ENCODE measurements around the gene BEND3.

Gene BEND3

DNA sequence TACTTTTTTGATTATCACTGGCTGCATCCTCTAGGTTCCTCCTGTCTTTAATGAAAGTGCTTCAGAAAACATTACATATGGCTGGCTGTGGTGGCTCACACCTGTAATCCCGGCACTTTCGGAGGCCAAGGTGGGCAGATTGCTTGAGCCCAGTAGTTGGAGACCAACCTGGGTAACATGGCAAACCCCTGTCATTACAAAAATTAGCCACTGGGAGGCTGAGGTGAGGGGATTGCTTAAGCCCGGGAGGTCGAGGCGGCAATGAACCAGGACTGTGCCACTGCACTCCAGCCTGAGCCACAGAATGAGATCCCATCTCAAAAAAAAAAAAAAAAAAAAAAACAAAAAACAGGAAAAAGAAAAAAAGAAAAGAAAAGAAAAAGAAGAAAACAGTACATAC, 35.3 kb downstream of the BEND3 start:
- no peak for DNase-seq

DNA sequence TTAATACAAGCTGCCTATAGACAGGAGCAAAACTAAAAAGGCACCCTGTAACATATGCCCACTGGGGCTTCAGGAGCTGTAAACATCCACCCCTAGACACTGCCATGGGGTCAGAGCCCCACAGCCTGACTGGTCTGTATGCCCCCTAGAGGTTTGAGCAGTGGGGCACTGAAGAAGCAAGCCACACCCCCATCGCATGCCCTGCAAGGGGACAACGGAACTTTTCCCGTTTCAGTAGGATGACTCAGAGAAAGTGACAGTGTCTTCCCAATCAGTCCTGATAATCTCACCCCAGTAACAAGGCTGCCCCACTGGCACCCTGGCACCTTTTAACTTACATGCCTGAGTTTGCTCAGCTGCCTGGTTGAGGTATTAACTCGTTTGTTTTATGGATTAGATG, 35.9 kb downstream of the BEND3 start:
- no peak for DNase-seq

DNA sequence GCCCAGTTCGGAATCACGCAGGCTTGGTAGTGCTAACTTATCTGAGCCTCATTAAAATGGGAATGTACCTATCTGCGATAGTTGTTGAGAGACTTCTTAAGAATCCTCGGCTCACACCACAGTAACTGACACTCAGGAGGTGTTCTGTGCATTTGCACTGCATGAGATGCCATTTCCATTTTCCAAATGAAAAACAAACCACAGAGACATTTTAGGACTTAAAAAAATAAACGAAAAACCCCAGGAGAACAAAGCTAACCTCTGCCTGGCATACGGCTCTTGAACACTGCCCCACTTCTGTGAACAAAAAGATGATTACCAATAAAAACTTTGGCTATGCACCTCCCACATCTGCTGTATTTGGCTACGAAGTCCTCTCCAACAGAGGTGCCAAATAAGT, 37.6 kb downstream of the BEND3 start:
- no peak for DNase-seq

DNA sequence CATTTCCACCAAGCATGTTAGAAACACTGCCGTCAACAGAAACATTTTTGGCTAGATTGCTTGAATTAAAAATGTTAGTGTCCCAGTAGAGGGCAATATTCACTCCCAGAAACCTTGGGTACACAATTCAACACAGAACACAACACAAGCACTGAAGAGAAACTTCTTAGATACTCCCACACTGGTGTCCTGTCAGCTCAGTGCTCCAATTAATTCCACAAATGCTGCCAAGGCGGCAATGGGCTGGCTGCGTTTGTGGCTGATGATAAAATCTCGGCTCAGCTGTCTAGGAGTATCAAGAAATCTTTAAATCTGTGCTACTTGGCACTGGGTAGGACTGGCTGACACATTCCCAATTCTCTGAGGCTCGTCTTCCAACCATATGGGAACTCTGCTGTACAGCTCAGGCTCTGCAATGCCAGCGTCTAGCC, 39.3 kb downstream of the BEND3 start:
- DNase-seq: no peak

DNA sequence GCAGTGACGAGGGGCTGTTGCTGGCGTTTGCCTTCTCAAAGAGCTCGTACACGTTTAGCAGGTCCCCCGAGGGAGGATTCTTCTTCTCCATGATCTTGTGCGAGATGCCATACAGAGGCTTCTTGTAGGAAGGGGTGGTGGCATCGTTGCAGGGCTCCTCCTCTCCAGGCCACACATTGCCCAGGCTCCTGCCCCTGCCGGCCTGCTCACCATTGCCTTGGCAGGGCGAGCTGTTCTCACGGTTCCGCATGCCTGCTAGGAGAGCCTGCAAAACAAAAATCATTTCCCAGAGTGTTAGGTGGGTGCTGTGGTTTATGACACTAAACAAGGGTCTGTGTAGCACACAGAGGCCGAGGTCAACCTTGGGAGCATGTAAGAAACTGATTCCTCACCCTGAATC, 44.6 kb downstream of the BEND3 start:
- no peak for DNase-seq

DNA sequence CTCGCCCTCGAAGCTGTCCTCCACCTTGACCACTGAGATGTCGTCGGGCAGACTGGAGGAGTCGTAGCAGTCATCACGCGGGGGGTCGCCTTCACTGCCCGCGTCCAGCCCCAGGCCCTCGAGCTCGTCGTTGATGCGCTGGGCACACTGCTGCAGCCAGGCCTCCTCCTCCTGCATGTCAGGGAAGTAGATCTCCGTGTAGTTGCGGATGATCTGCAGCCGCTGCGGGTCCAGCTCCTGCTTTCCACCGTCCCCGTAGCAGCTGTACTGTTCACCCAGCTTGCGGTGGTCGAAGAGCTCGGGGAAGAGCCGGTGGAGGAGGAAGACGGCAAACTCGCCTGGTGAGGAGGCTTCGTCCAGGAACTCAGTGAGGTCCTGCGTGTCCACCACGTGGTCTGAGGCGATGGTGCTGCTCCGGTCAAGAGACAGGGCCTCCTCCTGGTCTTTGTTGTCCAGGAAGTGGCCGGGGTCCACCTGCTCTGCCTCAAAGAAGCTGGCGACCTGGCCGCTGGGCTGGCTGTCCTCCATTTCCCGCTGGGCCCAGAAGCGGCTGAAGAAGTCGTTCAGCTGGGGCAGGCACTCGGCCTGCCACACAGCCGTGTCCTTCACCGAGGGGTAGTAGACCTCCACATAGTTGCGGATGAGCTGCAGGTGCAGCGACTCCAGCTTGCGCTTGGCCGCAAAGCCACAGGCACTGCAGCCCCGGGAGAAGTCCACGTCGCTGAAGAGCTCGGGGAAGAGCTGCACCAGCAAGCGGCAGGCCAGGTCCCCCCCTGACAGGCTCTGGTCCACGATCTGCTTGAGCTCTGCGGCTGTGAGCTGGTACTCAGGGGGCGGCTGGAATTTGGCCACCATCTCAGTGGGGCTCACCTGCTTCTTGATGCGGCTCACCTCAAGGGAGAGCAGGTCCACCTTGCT, 45.4 kb downstream of the BEND3 start:
- no peak for DNase-seq

DNA sequence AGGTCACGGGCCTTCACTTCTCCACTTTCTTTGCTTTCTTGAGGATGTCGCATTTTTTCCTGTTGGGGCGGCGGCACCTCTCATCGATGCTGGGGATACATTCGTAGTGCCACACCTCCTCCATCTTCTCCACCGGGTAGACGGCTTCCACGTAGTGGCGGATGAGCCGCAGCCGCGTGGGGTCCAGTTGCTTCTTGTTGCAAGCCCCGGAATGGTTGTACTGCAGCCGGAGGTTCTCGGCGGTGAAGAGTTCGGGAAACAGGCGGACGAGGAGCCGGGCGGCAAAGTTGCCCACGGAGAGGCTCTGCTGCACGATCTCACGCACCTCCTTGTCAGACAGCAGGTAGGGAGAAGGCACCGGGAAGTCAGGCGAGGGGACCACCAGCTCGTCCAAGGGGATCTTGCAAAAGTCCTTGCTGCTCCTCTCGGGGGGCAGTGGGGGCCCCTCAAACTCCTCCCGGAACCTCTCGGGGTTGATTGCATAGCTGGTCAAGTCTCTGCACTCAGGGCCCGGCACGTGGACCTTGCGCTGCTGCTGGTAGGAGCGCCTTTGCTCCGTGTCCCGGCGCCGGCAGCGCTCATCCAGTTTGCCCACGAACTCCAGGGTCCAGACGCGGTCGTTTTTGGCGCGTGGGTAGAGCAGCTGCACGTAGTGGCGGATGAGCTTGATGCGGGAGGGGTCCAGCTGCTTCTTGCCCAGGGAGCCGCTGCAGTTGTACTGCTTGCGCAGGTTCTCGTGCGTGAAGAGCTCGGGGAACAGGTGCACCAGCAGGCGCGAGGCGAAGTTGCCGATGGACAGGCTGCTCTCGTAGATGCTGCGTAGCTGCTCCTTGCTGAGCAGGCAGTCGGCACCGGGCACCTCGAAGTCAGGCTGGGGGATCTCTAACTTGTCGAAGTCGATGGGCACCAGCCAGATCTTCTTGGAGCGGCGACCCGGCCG, 46.4 kb downstream of the BEND3 start:
- no peak for DNase-seq

DNA sequence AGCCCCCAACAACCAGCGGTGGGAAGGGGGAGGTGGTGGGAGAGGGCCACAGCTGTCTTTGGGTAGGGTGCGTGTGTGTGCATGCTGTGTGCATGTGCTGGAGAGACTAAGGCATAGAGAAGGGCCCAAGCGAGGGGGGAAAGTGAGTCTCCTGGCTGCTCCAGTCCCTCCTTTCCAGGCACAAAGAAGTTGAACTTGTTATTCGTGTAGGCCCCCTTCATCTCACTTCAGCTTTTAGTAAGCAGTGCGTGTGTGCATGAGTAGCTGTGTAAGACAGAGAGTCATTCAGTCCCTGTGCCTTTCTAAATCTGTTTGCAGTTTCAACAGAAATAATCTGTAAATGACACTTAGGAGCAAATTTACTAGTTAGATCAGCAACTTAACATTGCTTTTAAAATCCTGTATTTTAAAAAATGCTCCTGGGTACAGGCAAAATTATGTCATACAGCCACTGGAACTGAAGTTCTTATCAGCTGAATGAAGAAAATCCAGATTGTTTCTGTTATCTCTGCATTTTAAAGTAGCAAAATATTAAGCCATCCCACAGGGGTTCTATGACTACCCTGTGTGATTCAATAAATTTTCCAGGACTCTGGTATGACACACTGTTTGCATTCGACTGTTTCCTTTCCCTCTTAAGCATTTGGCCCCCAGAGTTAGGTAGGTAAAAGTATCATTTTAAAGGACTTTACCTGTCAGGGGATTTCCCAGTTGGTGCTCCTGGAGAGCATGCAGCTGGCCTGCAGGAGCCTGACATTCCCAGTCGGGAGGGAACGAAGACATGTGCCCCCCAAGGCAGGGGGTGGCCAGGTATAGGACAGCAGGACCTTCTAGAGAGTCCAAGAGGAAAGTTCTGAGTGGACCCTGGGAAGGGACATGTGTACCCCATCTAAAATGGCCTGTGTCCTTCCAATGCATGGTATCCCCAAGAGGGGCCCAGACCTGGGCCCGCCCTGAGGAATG, 48.3 kb downstream of the BEND3 start:
- DNase-seq: no peak

DNA sequence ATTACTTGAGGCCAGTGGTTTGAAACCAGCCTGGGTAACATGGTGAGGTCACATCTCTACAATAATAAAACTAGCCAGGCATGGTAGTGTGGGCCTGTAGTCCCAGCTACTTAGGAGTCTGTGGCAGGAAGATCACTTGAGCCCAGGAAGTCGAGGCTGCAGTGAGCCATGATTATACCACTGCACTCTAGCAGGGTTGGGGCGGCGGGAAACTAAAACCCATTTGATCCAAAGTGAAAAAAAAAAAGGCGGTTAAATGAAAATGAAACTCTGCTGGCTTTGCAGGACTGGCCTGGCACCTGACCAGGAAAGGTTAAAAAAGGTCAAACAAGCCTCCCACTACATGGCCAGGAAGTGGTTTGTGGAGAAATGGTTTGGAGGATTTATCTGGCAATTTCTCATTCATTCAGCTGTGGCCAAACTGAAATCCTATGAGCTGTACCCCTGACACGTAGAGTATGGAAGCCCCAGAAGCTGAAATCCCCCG, 50.7 kb downstream of the BEND3 start:
- no peak for DNase-seq

DNA sequence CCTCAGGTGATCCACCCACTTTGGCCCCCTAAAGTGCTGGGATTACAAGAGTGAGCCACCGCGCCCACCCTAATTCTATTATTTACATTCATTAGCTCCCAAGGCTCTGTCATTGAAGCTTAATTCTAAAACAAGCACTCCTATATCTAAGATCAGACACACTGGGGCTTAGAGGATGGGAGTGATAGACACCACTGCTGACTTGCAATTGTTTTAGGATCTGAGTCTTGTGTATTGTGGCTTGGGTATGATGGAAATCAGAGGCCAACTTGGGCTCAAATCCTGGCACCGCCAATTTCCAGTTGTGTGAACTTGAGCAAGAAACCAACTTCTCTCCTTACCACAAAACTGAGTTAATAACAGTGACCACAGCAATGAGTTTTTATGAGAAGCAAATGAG, 52.6 kb downstream of the BEND3 start:
- no peak for DNase-seq

DNA sequence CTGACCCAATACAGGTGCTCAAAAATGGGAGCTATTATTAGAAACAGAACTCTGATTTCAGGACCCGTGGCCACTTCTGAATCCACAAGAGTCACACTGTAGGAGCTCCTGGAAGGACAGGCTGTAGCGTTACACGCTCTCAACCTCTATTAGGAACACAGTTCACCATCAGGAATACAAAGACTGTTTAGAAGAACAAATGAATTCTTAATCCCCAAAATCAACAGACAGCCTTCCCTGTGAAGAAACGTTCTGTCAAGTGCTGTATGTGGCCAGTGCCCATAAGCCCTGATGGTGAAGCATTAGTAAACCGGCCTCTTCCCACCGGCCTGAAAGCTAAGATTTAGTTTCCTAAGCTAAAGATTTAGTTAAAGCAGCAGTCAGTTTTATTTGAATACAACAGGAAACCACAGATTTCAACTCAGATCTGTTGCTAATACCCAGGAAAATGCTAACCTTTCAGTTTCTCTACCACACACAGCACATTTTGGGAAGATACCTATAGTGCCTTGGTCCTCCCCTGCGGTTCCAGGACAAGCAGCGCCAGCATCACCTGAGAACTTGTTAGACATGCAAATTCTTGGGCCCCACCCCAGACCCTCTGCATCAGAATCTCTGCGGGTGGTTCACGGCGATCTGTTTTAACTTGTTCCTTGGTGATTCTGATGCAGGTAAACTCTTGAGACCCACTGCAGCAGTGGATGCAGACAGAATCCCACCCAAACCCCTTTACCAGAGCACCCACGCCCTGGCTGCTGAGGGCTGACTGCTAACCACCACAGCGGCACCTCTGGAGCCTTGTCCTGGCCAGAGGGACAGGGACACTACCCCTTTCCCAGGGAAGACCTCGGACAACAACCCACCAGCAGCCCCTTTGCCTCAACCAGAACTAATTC, 53.9 kb downstream of the BEND3 start:
- no peak for DNase-seq

DNA sequence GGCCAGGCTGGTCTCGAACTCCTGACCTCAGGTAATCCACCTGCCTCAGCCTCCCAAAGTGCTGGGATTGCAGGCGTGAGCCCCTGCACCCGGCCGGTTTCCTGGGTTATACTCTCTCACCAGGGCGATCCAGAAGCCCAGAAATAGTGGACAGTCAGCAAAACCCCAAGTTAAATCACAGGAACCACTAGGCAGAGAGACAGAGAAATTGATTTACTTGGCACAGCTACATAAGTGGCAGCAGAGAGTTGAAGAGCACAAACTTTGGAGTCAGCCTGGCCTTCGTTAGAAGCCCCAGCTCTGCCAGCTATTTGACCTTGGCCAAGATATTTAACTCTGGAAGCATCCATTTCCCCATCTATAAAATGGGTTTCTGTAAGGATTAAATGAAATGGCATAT, 54.6 kb downstream of the BEND3 start:
- DNase-seq: no peak

DNA sequence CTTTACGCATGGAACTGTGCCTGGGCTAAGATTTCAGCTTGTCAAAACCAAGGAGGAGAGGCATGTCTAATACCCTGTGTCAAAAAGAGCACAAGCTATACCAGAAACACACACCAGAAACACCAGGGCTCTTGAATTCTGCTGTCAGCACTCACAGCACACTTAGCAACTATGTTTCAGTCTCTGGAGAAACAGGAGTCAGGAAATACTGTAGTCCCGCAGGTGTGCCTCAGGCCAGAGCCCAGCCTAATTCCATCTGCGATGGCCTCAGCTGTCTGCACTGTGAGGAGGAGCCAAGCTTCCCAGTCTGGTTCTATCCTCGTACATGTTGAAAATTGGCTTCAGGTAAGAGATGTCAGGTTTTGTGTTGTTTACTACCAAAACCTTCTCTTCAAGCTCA, 55.7 kb downstream of the BEND3 start:
- DNase-seq: no peak

DNA sequence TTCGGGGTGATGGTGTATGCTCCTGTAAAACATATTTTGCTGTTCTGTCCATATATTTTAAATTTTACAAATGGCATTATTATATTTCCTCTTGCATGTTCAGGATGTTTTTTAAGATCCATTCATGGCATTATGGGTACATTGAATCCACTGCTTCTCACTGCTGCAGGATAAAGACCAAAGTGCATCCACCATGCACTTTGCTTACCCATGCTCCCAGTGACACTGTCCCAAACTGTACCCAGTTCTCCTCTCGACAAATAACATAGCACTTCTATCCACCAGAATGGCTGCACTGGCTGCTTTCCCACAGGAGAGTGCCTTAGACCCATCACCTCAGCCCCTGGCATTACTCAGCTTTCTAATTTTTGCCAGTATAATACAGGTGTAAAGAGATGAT, 57.6 kb downstream of the BEND3 start:
- DNase-seq: no peak

DNA sequence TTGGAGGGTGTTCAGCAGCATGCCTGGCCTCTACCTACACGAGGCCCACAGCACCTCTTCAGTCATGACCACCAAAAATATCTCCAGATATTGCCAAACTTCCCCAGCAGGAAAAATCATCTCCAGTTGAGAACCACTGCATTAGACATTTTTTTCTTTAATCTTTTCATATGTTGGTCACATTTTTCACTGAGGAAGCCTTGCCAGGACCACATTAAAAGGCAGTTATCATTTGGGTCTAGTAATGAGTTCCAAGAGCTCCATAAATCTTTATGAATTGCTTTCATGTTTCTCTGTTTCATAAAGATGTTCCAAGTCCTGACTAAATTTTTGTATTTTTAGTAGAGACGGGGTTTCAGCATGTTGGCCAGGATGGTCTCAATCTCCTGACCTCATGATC, 58.5 kb downstream of the BEND3 start:
- no peak for DNase-seq

DNA sequence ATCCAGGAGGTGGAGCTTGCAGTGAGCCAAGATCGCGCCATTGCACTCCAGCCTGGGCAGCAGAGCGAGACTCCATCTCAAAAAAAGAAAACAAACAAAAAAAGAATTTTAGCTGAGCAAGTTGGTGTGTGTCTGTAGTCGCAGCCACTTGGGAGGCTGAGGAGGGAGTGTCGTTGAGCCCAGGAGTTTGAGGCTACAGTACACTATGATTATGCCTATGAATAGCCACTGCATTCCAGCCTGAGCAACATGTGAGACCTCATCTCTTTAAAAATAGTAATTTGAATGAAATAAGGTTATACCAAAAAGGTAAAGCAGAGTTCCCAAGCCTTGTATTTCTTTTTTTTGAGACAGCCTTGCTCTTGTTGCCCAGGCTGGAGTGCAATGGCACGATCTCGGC, 67.5 kb downstream of the BEND3 start:
- DNase-seq: no peak

DNA sequence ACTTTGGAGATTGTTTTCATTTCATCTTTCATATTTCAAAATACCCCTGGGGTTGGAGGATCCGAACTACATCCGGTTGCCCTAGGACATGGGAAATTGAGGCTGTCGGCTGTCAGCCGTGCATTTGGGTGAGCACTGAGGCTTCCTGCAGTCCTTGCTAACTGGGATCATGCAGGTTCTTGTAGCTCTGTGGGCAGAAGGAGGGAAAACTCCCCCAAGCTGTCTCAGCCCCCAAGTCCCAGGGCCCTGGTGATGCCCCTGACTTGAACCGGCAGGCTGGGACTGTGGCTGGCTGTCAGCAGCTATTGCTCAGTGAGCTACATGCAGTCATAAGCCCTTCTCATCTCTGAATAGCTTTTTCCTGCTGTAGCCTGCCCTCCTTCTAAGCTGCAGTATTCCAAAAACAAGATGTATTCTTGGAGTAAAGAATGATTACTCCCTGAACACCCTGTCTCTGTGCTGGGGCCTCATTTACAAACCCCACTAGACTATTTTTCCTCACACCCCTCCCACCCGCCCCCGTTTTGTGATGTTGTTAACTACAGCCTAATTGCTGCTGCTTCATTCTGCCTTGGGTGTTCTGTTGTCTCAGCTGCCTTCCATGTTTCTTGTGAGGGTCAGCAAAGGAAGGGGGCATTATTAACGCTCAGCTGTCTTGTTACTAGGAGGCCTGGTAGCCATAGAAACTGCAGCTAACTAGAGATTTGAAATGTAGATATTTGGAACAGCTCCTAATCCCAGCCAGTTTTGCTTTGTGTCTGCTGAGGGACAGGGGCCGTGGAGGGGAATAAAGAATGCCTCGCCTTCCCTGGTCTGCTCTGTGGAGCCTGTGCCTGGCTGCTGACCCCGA, 69.3 kb downstream of the BEND3 start:
- no peak for DNase-seq

DNA sequence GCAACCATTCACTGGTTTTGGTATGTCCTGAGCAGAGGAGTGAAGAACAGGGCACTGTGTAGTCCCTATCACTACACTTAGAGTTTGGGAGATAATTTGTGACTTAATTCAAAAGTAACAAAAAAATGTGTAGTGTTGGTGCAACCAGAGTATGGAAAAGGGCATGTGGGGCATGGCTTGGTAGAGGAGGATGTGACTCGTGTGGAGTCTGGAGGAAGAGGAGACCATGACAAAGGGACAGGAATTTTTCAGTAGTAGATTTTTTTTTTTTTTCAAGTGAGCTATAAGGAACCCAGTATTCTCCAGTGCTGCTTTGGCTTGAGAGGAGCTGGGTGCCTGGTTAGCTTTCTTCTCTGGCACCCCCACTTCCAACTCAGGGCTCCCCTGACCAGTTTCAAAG, 82.2 kb downstream of the BEND3 start:
- DNase-seq: no peak

DNA sequence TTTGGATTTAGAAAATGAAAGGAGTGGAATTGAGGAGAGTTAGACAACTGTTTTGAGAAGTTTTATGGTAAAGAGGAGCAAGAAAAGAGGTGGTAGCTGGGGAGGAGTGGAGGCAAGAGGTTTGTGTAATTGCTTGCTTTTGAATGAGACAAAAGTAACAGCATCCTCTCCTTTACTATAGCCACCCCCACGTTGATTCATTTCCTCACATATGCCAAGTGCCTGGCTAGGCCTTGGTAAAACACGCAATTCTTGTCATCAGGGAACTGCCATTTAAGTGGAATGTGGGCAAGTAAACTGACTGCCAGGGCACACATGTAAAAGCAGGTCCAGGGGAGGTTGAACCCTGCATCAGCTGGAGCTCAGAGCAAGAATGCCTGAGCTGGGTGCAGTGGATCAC, 83.3 kb downstream of the BEND3 start:
- DNase-seq: no peak

DNA sequence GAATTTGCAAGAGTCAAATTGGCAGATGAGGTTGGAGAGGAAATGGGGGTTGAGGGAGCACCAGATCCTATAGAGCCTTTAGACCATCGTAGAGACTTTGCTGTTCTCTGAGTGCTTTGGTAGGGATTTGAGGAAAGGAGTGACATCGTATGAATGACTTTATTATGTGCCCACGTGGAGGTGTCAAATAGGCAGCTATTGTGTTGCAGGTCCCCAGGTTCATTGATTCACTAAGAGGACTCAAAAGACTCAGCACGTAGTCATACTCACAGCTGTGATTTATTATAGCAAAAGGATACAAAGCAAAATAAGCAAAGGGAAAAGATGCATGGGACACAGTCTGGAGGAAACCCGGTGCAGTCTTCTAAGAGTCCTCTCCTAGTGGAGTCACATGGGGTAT, 85.2 kb downstream of the BEND3 start:
- no peak for DNase-seq

DNA sequence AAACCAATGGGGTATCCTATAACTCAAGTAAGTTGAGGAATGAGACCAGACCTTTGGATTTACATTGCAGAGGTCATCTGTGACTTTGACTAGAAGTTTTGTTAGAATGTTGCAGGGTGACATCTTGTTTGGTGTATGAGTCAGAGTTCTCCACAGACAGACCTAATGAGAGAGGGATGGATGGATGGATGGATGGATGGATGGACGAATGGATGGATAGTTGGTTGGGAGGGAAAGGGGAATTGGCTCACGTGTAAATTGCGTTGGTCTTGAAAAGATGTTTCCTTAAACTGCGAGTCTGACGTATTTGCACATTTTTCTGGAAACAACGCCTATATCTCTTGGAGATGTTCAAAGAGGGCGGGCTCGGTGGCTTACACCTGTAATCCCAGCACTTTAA, 88.3 kb downstream of the BEND3 start:
- DNase-seq: no peak
